A673 (cell line): ENCODE data around the gene MYH15. TPM values are rescaled to one million over a fixed set of nuclear protein-coding genes. Genes with fewer than 3 reads are reported as not detected.

ENCODE experiments used
- BruUV-seq: library from RNA; stranded (reverse); fragments of 400-500 nt; replicated peaks from 2 replicates; lab custom pipeline; 2021; lab: Mats Ljungman, UMichigan
- CTCF ChIA-PET: fragments of 300-600 bp; sonication (Branson Sonifier 250); formaldehyde crosslinking; loops from one replicate; lab custom pipeline; 2022; ENCODE audit warnings: antibody characterized with exemption; lab: Charles Lee
- POLR2A ChIA-PET: fragments of 300-600 bp; sonication (Branson Sonifier 250); formaldehyde crosslinking; loops from one replicate; lab custom pipeline; 2022; ENCODE audit warnings: antibody characterized with exemption; ENCODE audit not compliant: low non-redundant PET; lab: Charles Lee
- DNase-seq: peaks from one replicate; pipeline ENCODE4 v3.0.0-alpha.2; 2015; ENCODE audit warnings: low spot score
- H3K27ac ChIP-seq: fragments of 200-600 bp; sonication (generic); 2 replicates; pipeline ENCODE4 v1.5.1; 2016; ENCODE audit warnings: mixed run types, low read depth, mild to moderate bottlenecking, mixed read lengths, antibody characterized with exemption, low read length; ENCODE audit not compliant: poor library complexity, severe bottlenecking
- H3K27me3 ChIP-seq: fragments of 200-600 bp; sonication (generic); replicated peaks from 2 replicates; pipeline ENCODE4 v1.6.1; 2017; ENCODE audit warnings: mixed run types, low read depth, mild to moderate bottlenecking, mixed read lengths, antibody characterized with exemption, low read length; ENCODE audit not compliant: insufficient read depth, poor library complexity
- H3K36me3 ChIP-seq: fragments of 200-600 bp; sonication (generic); 2 replicates; pipeline ENCODE4 v1.6.1; 2016; ENCODE audit warnings: mixed run types, mild to moderate bottlenecking, mixed read lengths, antibody characterized with exemption, low read length; ENCODE audit not compliant: insufficient read depth, poor library complexity, severe bottlenecking
- H3K4me1 ChIP-seq: fragments of 200-600 bp; sonication (generic); 2 replicates; pipeline ENCODE4 v1.6.1; 2017; ENCODE audit warnings: mixed run types, mild to moderate bottlenecking, mixed read lengths, antibody characterized with exemption, low read length; ENCODE audit not compliant: insufficient read depth, poor library complexity, severe bottlenecking
- H3K4me3 ChIP-seq: fragments of 200-600 bp; sonication (generic); 2 replicates; pipeline ENCODE4 v1.5.1; 2016; ENCODE audit warnings: low read depth, mixed run types, mild to moderate bottlenecking, mixed read lengths, low read length; ENCODE audit not compliant: poor library complexity, severe bottlenecking
- H3K9me3 ChIP-seq: fragments of 200-600 bp; sonication (generic); 2 replicates; pipeline ENCODE4 v1.6.1; 2016; ENCODE audit warnings: mixed run types, low read depth, mild to moderate bottlenecking, mixed read lengths, antibody characterized with exemption, low read length; ENCODE audit not compliant: poor library complexity, severe bottlenecking
- CTCF ChIP-seq: fragments of 300-800, 200-600 bp; sonication (generic); conservative IDR thresholded peaks from 2 replicates; pipeline ENCODE4 v1.5.1; 2017; ENCODE audit warnings: low read depth, mild to moderate bottlenecking, antibody characterized with exemption, low read length, moderate library complexity, mixed read lengths
- EZH2 ChIP-seq: fragments of 200-600 bp; sonication (generic); IDR thresholded peaks from 2 replicates; pipeline ENCODE4 v1.6.1; 2017; ENCODE audit warnings: borderline replicate concordance, low read depth, mild to moderate bottlenecking, mixed read lengths, antibody characterized with exemption, low read length; ENCODE audit not compliant: poor library complexity, severe bottlenecking
- intact Hi-C: fragments of 100-400 bp; cut with micrococcal nuclease; formaldehyde crosslinking; loops from one replicate; pipeline ENCODE4 v1.10.0; 2022; ENCODE audit not compliant: unreplicated experiment
- total RNA-seq: library from RNA; stranded (reverse); gene quantifications from 2 replicates; pipeline ENCODE4 v1.2.3, GENCODE V29; 2021

MYH15 gene
- total RNA-seq, 1 experiment from 2014 or later = 1.2 TPM

- no TSS peak for BruUV-seq
- POLR2A ChIA-PET = no interaction called here
- CTCF ChIA-PET = no interaction called here
Measured at GRCh38 chr3:108334701-108335100, 175.7 kb downstream of the MYH15 start.

GRCh38 chr3:108333961-108334360 is 176.4 kb downstream of the MYH15 start:
- BruUV-seq = no TSS peak
- TF ChIP-seq EZH2 (no peak), CTCF (no peak)
- intact Hi-C loops = no loop called here
- Histone ChIP-seq H3K4me1 (no peaks in the 10 kb centered on the region), H3K36me3 (no peaks in the 10 kb centered on the region), H3K4me3 (no peak overlapping the region), H3K27me3 (no peaks in the 10 kb centered on the region), H3K9me3 (no peaks in the 10 kb centered on the region), H3K27ac (no peak overlapping the region)
- DNase-seq = no peak
- POLR2A ChIA-PET = no interaction called here
- CTCF ChIA-PET = no interaction called here

More at GRCh38 chr3:108334701-108335100, 175.7 kb downstream of the MYH15 start:
- Histone ChIP-seq H3K9me3 (no peaks in the 10 kb centered on the region), H3K36me3 (no peaks in the 10 kb centered on the region), H3K27ac (no peak overlapping the region), H3K27me3 (no peaks in the 10 kb centered on the region), H3K4me1 (no peaks in the 10 kb centered on the region), H3K4me3 (no peak overlapping the region)
- DNase-seq = no peak
- intact Hi-C loops = no loop called here
- TF ChIP-seq CTCF (no peak), EZH2 (no peak)

GRCh38 chr3:108331792-108332191 is 178.6 kb downstream of the MYH15 start:
- ChIA-PET POLR2A (no interaction called here), CTCF (no interaction called here)
- no peak overlapping the region for H3K27ac ChIP-seq
- no peaks in the 10 kb centered on the region for H3K9me3 ChIP-seq
- BruUV-seq = no TSS peak
- TF ChIP-seq CTCF = no peak
- no peak for TF ChIP-seq EZH2
- H3K4me3 ChIP-seq = no peak overlapping the region
- intact Hi-C loops = no loop called here
- no peaks in the 10 kb centered on the region for H3K4me1 ChIP-seq
- no peaks in the 10 kb centered on the region for H3K27me3 ChIP-seq
- DNase-seq = no peak
- no peaks in the 10 kb centered on the region for H3K36me3 ChIP-seq

Other genes with a start within 250 kb of the MYH15 start
- gene HHLA2, start 214.0 kb downstream of the MYH15 start, total RNA-seq = not detected in 2 replicates
- 56.9 and 68.4 TPM in 2 replicates for gene CIP2A, start 78.8 kb upstream of the MYH15 start, total RNA-seq
- gene DZIP3, start 79.1 kb upstream of the MYH15 start, total RNA-seq = 14.8 and 14.9 TPM in 2 replicates
- gene RETNLB, start 246.8 kb upstream of the MYH15 start, total RNA-seq = not detected in 2 replicates